RWPE1 (cell line): Measurements from ENCODE around the gene TAS2R8.
"Not testable (repeated sequence)": the region's sequence is repeated elsewhere in the genome, so short reads cannot be mapped to it uniquely, and the experiment has no call there.

Source experiments
- CTCF ChIA-PET: fragments of 350-600 bp; sonication (Branson Sonifier 250); formaldehyde crosslinking; extraction: SDS; loops from one replicate; lab custom pipeline; 2021; lab: Yijun Ruan, JAX
- POLR2A ChIA-PET: fragments of 400-600 bp; formaldehyde crosslinking; extraction: SDS; loops from one replicate; lab custom pipeline; 2020; ENCODE audit warnings: antibody characterized with exemption; ENCODE audit not compliant: low non-redundant PET; lab: Yijun Ruan, JAX
- DNase-seq: peaks from one replicate; pipeline ENCODE4 v3.0.0; 2012; ENCODE audit warnings: low spot score
- H3K27ac ChIP-seq: fragments of 450-650 bp; 2 replicates; pipeline ENCODE4 v1.5.1; 2017
- CTCF ChIP-seq: fragments of 450-650 bp; conservative IDR thresholded peaks from 2 replicates; pipeline ENCODE4 v1.5.1; 2017; ENCODE audit warnings: low read depth, mild to moderate bottlenecking

TAS2R8 gene

GRCh38 chr12:10810068-10810467 lies 3.0 kb upstream of the TAS2R8 start, which contains the start of gene TAS2R9:
TSS of gene TAS2R9 (minus strand) at chr12:10810168. CDS start at chr12:10810075, 93 bp downstream.
- POLR2A ChIA-PET, result no interaction called here
- no peak for TF ChIP-seq CTCF
- CTCF ChIA-PET, result interaction anchor here (0.6 to 0.8 kb wide), 2 partner anchors 26 to 389 kb away, joined by 3 read pairs; no protein-coding TSS in a partner anchor
- no peak within 1 kb of the TSS for H3K27ac ChIP-seq
- no peak for DNase-seq

GRCh38 chr12:10802587-10802986 lies 4.5 kb downstream of the TAS2R8 start, which contains the start of gene TAS2R7:
TSS of gene TAS2R7 (minus strand) at chr12:10802627. CDS start at chr12:10802570, 57 bp downstream.
- H3K27ac ChIP-seq, result no peak within 1 kb of the TSS
- CTCF ChIA-PET, result no interaction called here
- no peak for TF ChIP-seq CTCF
- no peak for DNase-seq
- POLR2A ChIA-PET, result no interaction called here

GRCh38 chr12:10801741-10802140 lies 5.3 kb downstream of the TAS2R8 start:
- no peak for TF ChIP-seq CTCF
- ChIA-PET CTCF (no interaction called here), POLR2A (no interaction called here)
- no peak for DNase-seq
- H3K27ac ChIP-seq, result no peak overlapping the region

DNA sequence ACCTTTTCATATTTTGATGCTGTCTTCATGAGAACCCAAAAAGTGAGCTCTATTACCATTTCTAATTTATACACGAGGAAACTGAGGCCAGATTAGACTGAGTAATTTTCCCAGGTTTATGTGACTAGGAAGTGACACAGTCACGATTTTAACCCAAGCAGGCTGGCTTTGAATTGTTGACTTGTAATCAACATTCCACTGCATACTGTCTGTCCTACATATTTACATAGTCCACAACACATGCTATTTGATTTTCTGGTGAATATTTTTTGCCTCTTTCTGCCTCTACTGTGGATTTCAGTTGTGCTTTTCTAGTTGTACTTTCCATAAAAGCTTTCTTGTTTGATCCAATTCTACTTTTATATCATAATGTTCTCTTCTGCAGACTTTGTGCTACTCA lies 12.9 kb downstream of the TAS2R8 start:
- H3K27ac ChIP-seq, result no peak overlapping the region
- POLR2A ChIA-PET, result no interaction called here
- no peak for TF ChIP-seq CTCF
- CTCF ChIA-PET, result no interaction called here
- no peak for DNase-seq

DNA sequence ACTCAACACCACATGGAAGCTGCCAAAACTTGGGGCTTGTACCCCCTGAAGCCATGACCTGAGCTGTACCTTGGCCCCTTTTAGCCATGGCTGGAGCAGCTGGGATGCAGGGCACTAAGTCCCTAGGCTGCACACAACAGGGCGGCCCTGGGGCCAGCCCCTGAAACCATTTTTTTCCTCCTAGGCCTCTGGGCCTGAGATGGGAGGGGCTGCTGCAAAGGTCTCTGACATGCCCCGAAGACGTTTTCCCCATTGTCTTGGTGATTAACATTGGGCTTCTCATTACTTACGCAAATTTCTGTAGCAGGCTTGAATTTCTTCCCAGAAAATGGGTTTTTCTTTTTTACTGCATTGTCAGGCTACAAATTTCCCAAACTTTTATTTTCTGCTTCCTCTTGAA lies 15.3 kb downstream of the TAS2R8 start:
- POLR2A ChIA-PET, CTCF ChIA-PET, DNase-seq, H3K27ac ChIP-seq: not testable (repeated sequence)

DNA sequence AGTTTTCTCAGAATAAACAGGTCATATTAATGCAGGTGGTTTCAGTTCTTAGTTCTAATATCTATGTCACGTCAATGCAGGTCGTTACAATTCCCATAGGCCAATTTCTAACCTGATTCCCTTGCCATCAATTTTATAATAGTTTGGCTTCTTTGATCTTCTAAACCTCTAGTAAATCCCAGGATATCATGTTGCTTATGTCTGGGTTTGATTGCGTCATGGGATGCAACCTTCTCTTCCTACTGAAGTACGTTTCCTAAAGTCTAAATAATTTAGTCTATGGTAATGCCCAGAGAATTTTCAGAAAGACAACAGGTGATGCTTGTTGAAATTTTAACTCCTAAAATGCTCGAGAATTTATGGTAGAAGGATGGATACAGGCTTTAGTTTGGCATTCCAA lies 23.8 kb downstream of the TAS2R8 start:
- DNase-seq, result no peak
- TF ChIP-seq CTCF, result no peak

GRCh38 chr12:10779103-10779502 lies 28.0 kb downstream of the TAS2R8 start:
- CTCF ChIA-PET, result interaction anchor here (2.2 to 5.9 kb wide), 2 partner anchors 8 to 421 kb away, joined by 9 to 26 read pairs; no protein-coding TSS in a partner anchor
- DNase-seq, result no peak
- POLR2A ChIA-PET, result no interaction called here
- H3K27ac ChIP-seq, result no peak overlapping the region
- TF ChIP-seq CTCF, result no peak

More for the DNA sequence above, 23.8 kb downstream of the TAS2R8 start:
- CTCF ChIA-PET, result interaction anchor here (1.1 kb wide), 1 partner anchor 16 kb away, joined by 4 read pairs; no protein-coding TSS in a partner anchor
- POLR2A ChIA-PET, result no interaction called here
- no peak overlapping the region for H3K27ac ChIP-seq
